DOHH2 (cell line): Measurements from ENCODE around the gene SOX21.
A peak's percentile ranks its signal among the peaks of the same experiment; 100 is the strongest.

ENCODE experiments used
- H3F3A ChIP-seq: fragments of 200-600 bp; sonication (generic), shearing (Covaris generic); 2 replicates; pipeline ENCODE4 v1.6.0; 2016; ENCODE audit warnings: antibody characterized with exemption, mild to moderate bottlenecking; ENCODE audit not compliant: control insufficient read depth, insufficient read depth
- H3K27ac ChIP-seq: fragments of 200-600 bp; sonication (generic); 2 replicates; pipeline ENCODE4 v1.5.1; 2014; ENCODE audit warnings: low read depth, mild to moderate bottlenecking, low read length, moderate library complexity
- H3K27me3 ChIP-seq: fragments of 200-600 bp; sonication (generic); 2 replicates; pipeline ENCODE4 v1.6.1; 2014; ENCODE audit warnings: mild to moderate bottlenecking, low read length, mixed read lengths; ENCODE audit not compliant: control insufficient read depth
- H3K36me3 ChIP-seq: fragments of 200-600 bp; sonication (generic); 2 replicates; pipeline ENCODE4 v1.6.1; 2014; ENCODE audit warnings: mild to moderate bottlenecking, low read length, moderate library complexity, mixed read lengths; ENCODE audit not compliant: control insufficient read depth
- H3K4me1 ChIP-seq: fragments of 200-600 bp; sonication (generic); 2 replicates; pipeline ENCODE4 v1.6.1; 2014; ENCODE audit warnings: mild to moderate bottlenecking, low read length, mixed read lengths; ENCODE audit not compliant: control insufficient read depth
- H3K4me2 ChIP-seq: fragments of 200-600 bp; sonication (generic); 2 replicates; pipeline ENCODE4 v1.6.0; 2014; ENCODE audit warnings: mild to moderate bottlenecking, low read length, moderate library complexity
- H3K4me3 ChIP-seq: fragments of 200-600 bp; sonication (generic); 2 replicates; pipeline ENCODE4 v1.5.1; 2014; ENCODE audit warnings: mild to moderate bottlenecking, low read length, mixed read lengths
- H3K79me2 ChIP-seq: fragments of 200-600 bp; sonication (generic); 2 replicates; pipeline ENCODE4 v1.6.1; 2014; ENCODE audit warnings: mild to moderate bottlenecking, low read length, mixed read lengths; ENCODE audit not compliant: control insufficient read depth
- H3K9me2 ChIP-seq: fragments of 200-600 bp; sonication (generic); replicated peaks from 2 replicates; pipeline ENCODE4 v1.6.1; 2014; ENCODE audit warnings: mild to moderate bottlenecking, low read length, mixed read lengths; ENCODE audit not compliant: control insufficient read depth
- H3K9me3 ChIP-seq: fragments of 200-600 bp; sonication (generic); 2 replicates; pipeline ENCODE4 v1.6.1; 2014; ENCODE audit warnings: antibody characterized with exemption, low read length, mixed read lengths; ENCODE audit not compliant: control insufficient read depth, insufficient read depth
- H4K20me1 ChIP-seq: fragments of 200-600 bp; sonication (generic); 2 replicates; pipeline ENCODE4 v1.6.0; 2014; ENCODE audit warnings: low read depth, mild to moderate bottlenecking, antibody characterized with exemption, low read length, moderate library complexity; ENCODE audit not compliant: control insufficient read depth, insufficient read depth
- CTCF ChIP-seq: fragments of 200-600 bp; sonication (generic); IDR thresholded peaks from one replicate; pipeline ENCODE4 v1.5.1; 2014; ENCODE audit warnings: antibody characterized with exemption, mild to moderate bottlenecking, low read depth, low read length; ENCODE audit not compliant: poor library complexity, severe bottlenecking
- EZH2phosphoT487 ChIP-seq: fragments of 200-600 bp; sonication (generic); IDR thresholded peaks from 2 replicates; pipeline ENCODE4 v1.6.1; 2017; ENCODE audit warnings: borderline replicate concordance, mild to moderate bottlenecking, antibody characterized with exemption, low read length, moderate library complexity, mixed read lengths

The SOX21 gene

GRCh38 chr13:94662274-94662945 is 49.9 kb downstream of the SOX21 start:
- H3K4me3 ChIP-seq, result no peak overlapping the region
- H3K9me3 ChIP-seq, result no peaks in the 10 kb centered on the region
- H3K4me2 ChIP-seq, result no peak overlapping the region
- no peaks in the 10 kb centered on the region for H3K4me1 ChIP-seq
- H3K36me3 ChIP-seq, result no peaks in the 10 kb centered on the region
- H3F3A ChIP-seq, result no peaks in the 10 kb centered on the region
- no peaks in the 10 kb centered on the region for H4K20me1 ChIP-seq
- no peak overlapping the region for H3K27ac ChIP-seq
- TF ChIP-seq EZH2phosphoT487 (no peak), CTCF (no peak)
- peaks cover 17% of the 10 kb centered on the region for H3K27me3 ChIP-seq
- H3K9me2 ChIP-seq, result no peaks in the 10 kb centered on the region
- no peaks in the 10 kb centered on the region for H3K79me2 ChIP-seq

GRCh38 chr13:94661406-94661805 is 50.9 kb downstream of the SOX21 start:
- H3K4me3 ChIP-seq, result no peak overlapping the region
- H3K4me1 ChIP-seq, result no peaks in the 10 kb centered on the region
- H3K36me3 ChIP-seq, result no peaks in the 10 kb centered on the region
- H3K9me3 ChIP-seq, result no peaks in the 10 kb centered on the region
- H3K27me3 ChIP-seq, result peaks cover 17% of the 10 kb centered on the region
- no peaks in the 10 kb centered on the region for H3K79me2 ChIP-seq
- TF ChIP-seq CTCF (no peak), EZH2phosphoT487 (no peak)
- no peak overlapping the region for H3K4me2 ChIP-seq
- H3K9me2 ChIP-seq, result no peaks in the 10 kb centered on the region
- no peaks in the 10 kb centered on the region for H4K20me1 ChIP-seq
- H3F3A ChIP-seq, result no peaks in the 10 kb centered on the region
- H3K27ac ChIP-seq, result no peak overlapping the region

GRCh38 chr13:94660695-94661326 is 51.5 kb downstream of the SOX21 start:
- TF ChIP-seq EZH2phosphoT487 (no peak), CTCF (peak; percentile 50)
- Histone ChIP-seq H3K79me2 (no peaks in the 10 kb centered on the region), H3K27me3 (peaks cover 17% of the 10 kb centered on the region), H3K4me1 (no peaks in the 10 kb centered on the region), H3K27ac (no peak overlapping the region), H3K4me2 (no peak overlapping the region), H3K9me3 (no peaks in the 10 kb centered on the region), H3K36me3 (no peaks in the 10 kb centered on the region), H3K4me3 (no peak overlapping the region), H3K9me2 (no peaks in the 10 kb centered on the region), H4K20me1 (no peaks in the 10 kb centered on the region), H3F3A (no peaks in the 10 kb centered on the region)
